Endodermal cell (in vitro differentiated cells): Measurements from ENCODE around the gene BLVRB. TPM values are rescaled to one million over a fixed set of nuclear protein-coding genes. Genes with fewer than 3 reads are reported as not detected.

Source experiments
- DNase-seq: peaks from one replicate; pipeline ENCODE4 v3.0.0-alpha.2; 2017
- H3K27ac ChIP-seq: 2 replicates; pipeline ENCODE4 v1.5.1; 2013; ENCODE audit warnings: mild to moderate bottlenecking, low read depth, low read length, moderate library complexity
- H3K27me3 ChIP-seq: 2 replicates; pipeline ENCODE4 v1.6.1; 2013; ENCODE audit warnings: mild to moderate bottlenecking, low read length, moderate library complexity; ENCODE audit not compliant: insufficient read depth, control insufficient read depth, poor library complexity, severe bottlenecking
- H3K36me3 ChIP-seq: 2 replicates; pipeline ENCODE4 v1.7.0; 2013; ENCODE audit warnings: mild to moderate bottlenecking, low read length, moderate library complexity; ENCODE audit not compliant: control insufficient read depth, insufficient read depth
- H3K4me1 ChIP-seq: one replicate; pipeline ENCODE4 v1.7.0; 2013; ENCODE audit warnings: low read length; ENCODE audit not compliant: control insufficient read depth, insufficient read depth
- H3K4me3 ChIP-seq: 2 replicates; pipeline ENCODE4 v1.5.1; 2013; ENCODE audit warnings: mild to moderate bottlenecking, low read length, moderate library complexity
- H3K9ac ChIP-seq: 2 replicates; pipeline ENCODE4 v1.6.1; 2013; ENCODE audit warnings: mild to moderate bottlenecking, low read length, moderate library complexity; ENCODE audit not compliant: poor library complexity, severe bottlenecking; ENCODE audit errors: extremely low read depth
- H3K9me3 ChIP-seq: 2 replicates; pipeline ENCODE4 v1.6.1; 2013; ENCODE audit warnings: mild to moderate bottlenecking, low read length, moderate library complexity; ENCODE audit not compliant: control insufficient read depth
- H3K27ac Mint-ChIP-seq: 2 replicates; pipeline ENCODE4 v1.8.0; 2020; ENCODE audit warnings: mixed read lengths
- H3K27me3 Mint-ChIP-seq: 2 replicates; pipeline ENCODE4 v1.8.0; 2021; ENCODE audit warnings: mild to moderate bottlenecking, mixed read lengths; ENCODE audit not compliant: insufficient read depth
- H3K36me3 Mint-ChIP-seq: 2 replicates; pipeline ENCODE4 v1.8.0; 2020; ENCODE audit warnings: low read depth, mixed read lengths
- H3K4me1 Mint-ChIP-seq: 2 replicates; pipeline ENCODE4 v1.8.0; 2020; ENCODE audit warnings: mixed read lengths
- H3K4me3 Mint-ChIP-seq: 2 replicates; pipeline ENCODE4 v1.8.0; 2020; ENCODE audit warnings: mild to moderate bottlenecking, moderate library complexity, mixed read lengths
- H3K9me3 Mint-ChIP-seq: 2 replicates; pipeline ENCODE4 v1.8.0; 2020; ENCODE audit warnings: mild to moderate bottlenecking, mixed read lengths
- CTCF ChIP-seq: fragments of 200-600 bp; sonication (generic); conservative IDR thresholded peaks from 2 replicates; pipeline ENCODE4 v1.5.0; 2021; ENCODE audit warnings: antibody characterized with exemption, mild to moderate bottlenecking
- WGBS, 2 experiments: methylation state at CpG; one replicate each; pipeline versions ENCODE4 v1.1.5 to v1.1.7; 2013; ENCODE audit warnings: missing lambda C conversion rate in 2 of 2, mixed read lengths in 1 of 2; ENCODE audit not compliant: insufficient coverage in 1 of 2, insufficient read length in 1 of 2; 5-methylcytosine and 5-hydroxymethylcytosine counted together
- total RNA-seq, 2 donors: library from RNA; stranded (reverse); fragmentation: NEBNext Ultra II Directional in 1 of 2; extraction: Animal tissue kit (Norgen Biotek cat#: 25700) in 1 of 2; gene quantifications; 2 replicates in 1 of 2; 3 replicates in 1 of 2; pipeline ENCODE4 v1.2.1, GENCODE V29; 2021

BLVRB gene
- total RNA-seq, 2 donors from 2014 or later: 24.7 to 41.0 TPM

GRCh38 chr19:40493778-40494177 lies 28.2 kb upstream of the BLVRB start:
- no peaks in the 10 kb centered on the region for H3K4me1 Mint-ChIP-seq
- no peaks in the 10 kb centered on the region for H3K9me3 ChIP-seq
- peaks cover 31% of the 10 kb centered on the region for H3K27me3 ChIP-seq
- H3K36me3 ChIP-seq: no peaks in the 10 kb centered on the region
- H3K36me3 Mint-ChIP-seq: no peaks in the 10 kb centered on the region
- H3K27ac Mint-ChIP-seq: no peak overlapping the region
- H3K4me3 Mint-ChIP-seq: no peak overlapping the region
- H3K9ac ChIP-seq: no peak overlapping the region
- H3K4me1 ChIP-seq: no peaks in the 10 kb centered on the region
- H3K27ac ChIP-seq: no peak overlapping the region
- no peak for DNase-seq
- WGBS, 2 experiments: 56% methylated on average over 4 of the region's 4 CpGs; no CpG with 5 or more reads in 1 of the 2 experiments
- no peak for TF ChIP-seq CTCF
- H3K27me3 Mint-ChIP-seq: peaks cover 49% of the 10 kb centered on the region
- no peak overlapping the region for H3K4me3 ChIP-seq
- H3K9me3 Mint-ChIP-seq: peaks cover 9% of the 10 kb centered on the region

- WGBS, 2 experiments: 91 to 97% methylated on average over 3 of the region's 3 CpGs
- H3K9me3 Mint-ChIP-seq: peaks cover 10% of the 10 kb centered on the region
- H3K27ac Mint-ChIP-seq: no peak overlapping the region
- Histone ChIP-seq H3K27me3 (peaks cover 31% of the 10 kb centered on the region), H3K9ac (no peak overlapping the region), H3K4me3 (no peak overlapping the region), H3K27ac (no peak overlapping the region), H3K36me3 (no peaks in the 10 kb centered on the region), H3K4me1 (no peaks in the 10 kb centered on the region), H3K9me3 (no peaks in the 10 kb centered on the region)
- H3K27me3 Mint-ChIP-seq: peaks cover 57% of the 10 kb centered on the region
- DNase-seq: no peak
- no peaks in the 10 kb centered on the region for H3K4me1 Mint-ChIP-seq
- no peaks in the 10 kb centered on the region for H3K36me3 Mint-ChIP-seq
- H3K4me3 Mint-ChIP-seq: no peak overlapping the region
- TF ChIP-seq CTCF: no peak
These were observed 26.7 kb upstream of the BLVRB start for GRCh38 chr19:40492274-40492673.

GRCh38 chr19:40489882-40490230 lies 24.3 kb upstream of the BLVRB start:
- no peak for DNase-seq
- H3K36me3 Mint-ChIP-seq: no peaks in the 10 kb centered on the region
- Histone ChIP-seq H3K4me1 (no peaks in the 10 kb centered on the region), H3K27ac (no peak overlapping the region), H3K4me3 (no peak overlapping the region), H3K9ac (no peak overlapping the region), H3K36me3 (no peaks in the 10 kb centered on the region), H3K9me3 (no peaks in the 10 kb centered on the region), H3K27me3 (peaks cover 27% of the 10 kb centered on the region)
- H3K4me1 Mint-ChIP-seq: no peaks in the 10 kb centered on the region
- H3K27me3 Mint-ChIP-seq: peaks cover 65% of the 10 kb centered on the region
- H3K4me3 Mint-ChIP-seq: no peak overlapping the region
- H3K9me3 Mint-ChIP-seq: peaks cover 10% of the 10 kb centered on the region
- TF ChIP-seq CTCF: no peak
- WGBS, 2 experiments: 88 to 90% methylated on average over 22 to 25 of the region's 25 CpGs
- no peak overlapping the region for H3K27ac Mint-ChIP-seq
